Muscle layer of colon (tissue), 2 donors: ENCODE results near the gene SLC6A8.

Experiments used
- H3K27ac ChIP-seq: one replicate; pipeline ENCODE4 v1.7.0; 2013; ENCODE audit warnings: low read depth, mild to moderate bottlenecking, low read length, moderate library complexity
- H3K27me3 ChIP-seq, 2 donors: one replicate each; pipeline ENCODE4 v1.7.0; 2013; ENCODE audit warnings: low read length in 2 of 2, mild to moderate bottlenecking in 2 of 2; ENCODE audit not compliant: insufficient read depth in 2 of 2, control insufficient read depth in 1 of 2
- H3K36me3 ChIP-seq: one replicate; pipeline ENCODE4 v1.7.0; 2013; ENCODE audit warnings: mild to moderate bottlenecking, low read length; ENCODE audit not compliant: insufficient read depth
- H3K4me1 ChIP-seq: one replicate; pipeline ENCODE4 v1.7.0; 2013; ENCODE audit warnings: mild to moderate bottlenecking, low read length; ENCODE audit not compliant: insufficient read depth
- H3K4me3 ChIP-seq, 2 donors: one replicate each; pipeline ENCODE4 v1.7.0; 2013; ENCODE audit warnings: low read length in 2 of 2, low read depth in 1 of 2, mild to moderate bottlenecking in 1 of 2, moderate library complexity in 1 of 2
- H3K9ac ChIP-seq: one replicate; pipeline ENCODE4 v1.7.0; 2013; ENCODE audit warnings: low read length
- H3K9me3 ChIP-seq: one replicate; pipeline ENCODE4 v1.7.0; 2013; ENCODE audit warnings: mild to moderate bottlenecking, low read length
- donor health status: abdominal sarcoma.
- donor health status: Adenocarcinoma of cecum.

The SLC6A8 gene

DNA sequence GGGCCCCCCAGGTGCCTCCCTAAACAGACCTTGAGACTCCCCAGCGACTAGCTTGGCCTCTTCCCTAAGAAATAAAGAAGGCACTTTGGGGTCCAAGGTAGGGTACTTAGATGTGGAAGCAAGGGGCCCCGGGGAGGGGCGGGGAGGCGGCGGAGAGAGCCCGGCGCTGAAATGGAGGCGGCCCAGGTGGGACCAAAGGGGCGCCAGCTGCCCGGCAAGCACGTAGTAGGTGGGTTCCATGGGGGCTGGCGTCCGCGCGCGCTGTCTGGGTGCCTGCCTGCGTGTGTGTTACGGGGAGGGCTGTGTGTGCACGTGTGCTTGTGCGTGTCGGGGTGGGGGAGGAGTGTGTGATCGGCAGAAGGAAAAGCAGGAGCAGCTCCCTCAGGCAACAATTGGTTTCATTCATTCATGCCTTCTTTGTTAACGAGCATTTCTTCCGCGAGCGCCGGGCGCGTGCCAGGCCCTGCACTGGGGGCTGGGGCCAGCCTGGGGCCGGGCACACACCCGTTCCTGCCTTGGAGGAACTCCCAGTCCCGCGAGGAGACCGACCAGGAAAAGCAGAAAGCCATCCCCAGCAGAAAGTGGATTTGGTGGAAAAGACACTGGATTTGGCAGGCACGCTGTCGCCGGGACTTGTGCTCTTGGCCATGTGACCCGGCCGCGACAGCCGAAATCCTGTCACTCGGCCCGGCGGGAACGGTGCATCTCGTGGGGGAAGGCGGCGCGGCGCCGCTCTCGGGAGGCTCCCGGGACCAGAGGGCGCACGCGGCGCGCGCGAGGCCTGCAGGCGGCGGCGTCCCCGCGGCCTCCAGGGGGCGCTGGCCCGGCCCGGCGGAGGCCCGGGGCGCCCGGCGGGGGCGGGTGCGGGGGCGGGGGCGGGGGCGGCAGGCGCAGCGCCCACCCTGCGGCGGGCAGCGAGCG lies 44.0 kb upstream of the SLC6A8 start:
- H3K27ac ChIP-seq, result no peak overlapping the region
- no peak overlapping the region for H3K4me3 ChIP-seq
- H3K4me1 ChIP-seq, result no peaks in the 10 kb centered on the region
- no peak overlapping the region for H3K9ac ChIP-seq
- H3K27me3 ChIP-seq, result peaks cover 31 to 82% of the 10 kb centered on the region in 2 donors
- no peaks in the 10 kb centered on the region for H3K9me3 ChIP-seq
- H3K36me3 ChIP-seq, result no peaks in the 10 kb centered on the region

- peaks cover 31 to 84% of the 10 kb centered on the region in 2 donors for H3K27me3 ChIP-seq
- H3K4me3 ChIP-seq, result no peak overlapping the region
- H3K27ac ChIP-seq, result no peak overlapping the region
- no peaks in the 10 kb centered on the region for H3K9me3 ChIP-seq
- H3K36me3 ChIP-seq, result no peaks in the 10 kb centered on the region
- no peaks in the 10 kb centered on the region for H3K4me1 ChIP-seq
- no peak overlapping the region for H3K9ac ChIP-seq
These were observed 43.2 kb upstream of the SLC6A8 start for GRCh38 chrX:153644356-153645125.

DNA sequence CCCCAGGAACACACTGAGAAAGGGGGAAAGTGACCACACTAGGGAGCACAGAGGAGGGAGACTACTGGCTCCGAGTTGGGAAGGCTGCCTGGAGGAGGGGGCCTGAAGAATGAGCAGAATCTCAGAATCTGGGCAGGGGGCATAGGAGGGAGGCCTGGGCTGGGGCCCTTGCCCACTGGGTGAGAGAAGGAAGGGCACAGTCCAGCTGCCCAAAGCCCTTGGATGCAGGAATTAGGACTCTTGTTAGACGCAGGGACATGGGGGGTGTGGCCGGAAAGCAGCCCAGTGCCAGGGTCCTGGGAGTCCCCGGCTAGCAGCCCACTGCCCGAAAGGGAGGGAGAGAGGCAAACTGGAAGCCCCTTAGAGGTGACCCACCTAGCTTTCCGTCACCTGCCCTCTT lies 42.6 kb upstream of the SLC6A8 start:
- H3K27ac ChIP-seq, result no peak overlapping the region
- no peaks in the 10 kb centered on the region for H3K36me3 ChIP-seq
- H3K9ac ChIP-seq, result no peak overlapping the region
- H3K4me1 ChIP-seq, result no peaks in the 10 kb centered on the region
- no peak overlapping the region for H3K4me3 ChIP-seq
- peaks cover 31 to 87% of the 10 kb centered on the region in 2 donors for H3K27me3 ChIP-seq
- no peaks in the 10 kb centered on the region for H3K9me3 ChIP-seq

DNA sequence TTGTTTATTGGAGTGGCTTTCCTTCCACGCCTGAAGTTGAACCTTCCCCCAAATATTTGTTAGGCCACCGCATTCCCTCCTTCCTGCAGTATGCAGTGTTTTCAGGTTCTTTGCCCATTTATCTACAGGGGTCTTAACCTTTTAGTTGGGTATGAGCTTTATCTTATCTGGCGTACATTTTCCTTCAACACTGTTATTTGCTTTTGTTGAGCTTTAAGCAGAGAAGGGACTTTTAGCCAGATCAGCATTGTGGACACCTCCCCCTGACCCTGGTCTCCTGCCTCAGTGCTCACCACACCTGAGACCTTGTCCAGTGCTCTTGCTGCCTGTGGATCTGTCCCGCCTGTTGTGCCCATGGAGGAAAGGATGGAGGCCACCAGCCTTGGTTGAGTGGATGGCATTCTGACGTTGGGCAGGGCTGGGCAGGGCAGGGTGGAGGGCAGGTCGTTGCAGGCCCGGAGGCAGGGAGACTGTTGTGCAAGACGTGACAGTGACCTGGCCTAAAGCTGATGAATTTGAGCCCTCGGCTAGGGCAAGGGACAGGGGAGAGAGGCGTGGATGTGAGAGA lies 41.7 kb upstream of the SLC6A8 start:
- Histone ChIP-seq H3K4me1 (no peaks in the 10 kb centered on the region), H3K27ac (no peak overlapping the region), H3K36me3 (no peaks in the 10 kb centered on the region), H3K9ac (no peak overlapping the region), H3K4me3 (no peak overlapping the region), H3K27me3 (peaks cover 31 to 88% of the 10 kb centered on the region in 2 donors), H3K9me3 (no peaks in the 10 kb centered on the region)

- Histone ChIP-seq H3K27me3 (peaks cover 27 to 85% of the 10 kb centered on the region in 2 donors), H3K27ac (no peak within 1 kb of the TSS), H3K9ac (no peak within 1 kb of the TSS), H3K9me3 (no peaks in the 10 kb centered on the region), H3K4me3 (peak within 1 kb of the TSS in 1 of 2 donors; percentile 7), H3K36me3 (no peaks in the 10 kb centered on the region), H3K4me1 (no peaks in the 10 kb centered on the region)
These were observed 40.9 kb upstream of the SLC6A8 start, which contains the start of gene DUSP9 for GRCh38 chrX:153646620-153647373. DUSP9 (plus strand) TSS chrX:153647203; CDS start chrX:153647954, 751 bp downstream.

DNA sequence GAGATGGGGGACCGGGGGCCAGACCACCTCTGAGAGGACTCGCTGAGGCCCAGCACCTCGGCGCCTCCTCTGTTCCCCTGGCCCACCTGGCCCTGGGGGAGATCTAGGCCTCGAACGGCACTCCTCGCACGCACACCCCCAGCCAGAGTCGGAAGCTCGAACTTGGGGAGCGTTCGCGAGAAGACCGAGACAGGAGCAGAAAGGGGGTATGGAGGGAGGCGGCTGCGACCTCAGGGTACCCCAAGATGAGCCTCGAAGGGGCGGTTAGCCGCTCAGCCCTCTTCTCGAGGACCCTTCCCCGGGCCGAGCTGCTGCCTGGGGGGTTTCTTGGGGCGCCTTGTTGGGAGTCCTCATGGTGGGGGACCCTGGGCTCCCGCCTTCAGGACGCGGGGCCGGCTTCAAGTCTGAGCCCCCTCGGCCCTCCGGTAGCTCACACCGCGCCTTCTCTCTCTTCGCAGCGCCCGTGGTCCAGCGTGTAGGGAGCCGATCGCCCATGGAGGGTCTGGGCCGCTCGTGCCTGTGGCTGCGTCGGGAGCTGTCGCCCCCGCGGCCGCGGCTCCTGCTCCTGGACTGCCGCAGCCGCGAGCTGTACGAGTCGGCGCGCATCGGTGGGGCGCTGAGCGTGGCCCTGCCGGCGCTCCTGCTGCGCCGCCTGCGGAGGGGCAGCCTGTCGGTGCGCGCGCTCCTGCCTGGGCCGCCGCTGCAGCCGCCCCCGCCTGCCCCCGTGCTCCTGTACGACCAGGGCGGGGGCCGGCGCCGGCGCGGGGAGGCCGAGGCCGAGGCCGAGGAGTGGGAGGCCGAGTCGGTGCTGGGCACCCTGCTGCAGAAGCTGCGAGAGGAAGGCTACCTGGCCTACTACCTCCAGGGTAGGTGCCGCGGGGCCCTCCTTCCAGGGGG lies 40.0 kb upstream of the SLC6A8 start:
- Histone ChIP-seq H3K27me3 (peaks cover 26 to 78% of the 10 kb centered on the region in 2 donors), H3K4me3 (no peak overlapping the region), H3K4me1 (no peaks in the 10 kb centered on the region)

DNA sequence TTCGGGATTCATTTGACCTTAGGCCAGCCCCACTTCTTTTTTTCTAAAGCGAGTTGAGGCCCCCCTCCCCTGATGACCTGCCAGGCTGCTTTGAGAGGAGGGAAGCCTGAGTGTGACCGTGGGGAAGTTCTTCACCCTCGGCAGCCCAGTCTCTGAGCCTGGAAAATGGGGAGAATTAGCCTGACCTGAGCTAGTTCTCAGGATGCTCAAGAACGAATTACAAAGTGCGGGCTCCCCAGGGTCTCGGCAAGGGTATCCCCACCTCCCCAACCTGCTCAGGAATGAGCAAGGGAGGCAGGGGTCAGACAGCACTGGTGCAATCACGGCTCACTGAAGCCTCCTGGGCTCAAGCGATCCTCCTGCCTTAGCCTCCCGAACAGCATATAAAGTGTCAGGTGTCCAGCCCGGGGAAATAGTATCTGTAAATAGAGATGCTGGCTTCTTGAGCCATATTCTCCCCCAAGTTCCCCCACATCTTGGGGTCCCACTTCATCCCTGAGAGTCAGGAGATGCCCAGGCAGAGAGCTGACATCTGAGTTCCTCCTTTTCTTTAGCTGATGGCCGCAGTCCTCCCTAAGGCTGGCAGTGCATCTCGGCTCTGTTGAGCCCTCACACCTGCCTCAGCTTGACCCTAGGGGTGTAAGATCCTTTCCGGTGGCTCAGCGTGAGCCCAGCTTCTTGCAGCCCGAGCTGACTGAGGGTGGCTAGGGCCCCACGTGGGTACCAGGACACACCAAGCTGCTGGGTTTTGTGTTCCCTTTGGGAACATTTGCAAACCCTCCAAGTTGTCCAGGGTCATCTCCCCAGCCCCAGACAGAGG lies 39.2 kb upstream of the SLC6A8 start:
- no peaks in the 10 kb centered on the region for H3K36me3 ChIP-seq
- H3K4me3 ChIP-seq, result no peak overlapping the region
- H3K27me3 ChIP-seq, result peaks cover 23 to 69% of the 10 kb centered on the region in 2 donors
- peaks cover 2% of the 10 kb centered on the region for H3K9me3 ChIP-seq
- H3K4me1 ChIP-seq, result no peaks in the 10 kb centered on the region
- H3K27ac ChIP-seq, result no peak overlapping the region
- H3K9ac ChIP-seq, result no peak overlapping the region

More for the DNA sequence above, 40.0 kb upstream of the SLC6A8 start:
- no peaks in the 10 kb centered on the region for H3K9me3 ChIP-seq
- H3K36me3 ChIP-seq, result no peaks in the 10 kb centered on the region
- H3K9ac ChIP-seq, result no peak overlapping the region
- no peak overlapping the region for H3K27ac ChIP-seq

DNA sequence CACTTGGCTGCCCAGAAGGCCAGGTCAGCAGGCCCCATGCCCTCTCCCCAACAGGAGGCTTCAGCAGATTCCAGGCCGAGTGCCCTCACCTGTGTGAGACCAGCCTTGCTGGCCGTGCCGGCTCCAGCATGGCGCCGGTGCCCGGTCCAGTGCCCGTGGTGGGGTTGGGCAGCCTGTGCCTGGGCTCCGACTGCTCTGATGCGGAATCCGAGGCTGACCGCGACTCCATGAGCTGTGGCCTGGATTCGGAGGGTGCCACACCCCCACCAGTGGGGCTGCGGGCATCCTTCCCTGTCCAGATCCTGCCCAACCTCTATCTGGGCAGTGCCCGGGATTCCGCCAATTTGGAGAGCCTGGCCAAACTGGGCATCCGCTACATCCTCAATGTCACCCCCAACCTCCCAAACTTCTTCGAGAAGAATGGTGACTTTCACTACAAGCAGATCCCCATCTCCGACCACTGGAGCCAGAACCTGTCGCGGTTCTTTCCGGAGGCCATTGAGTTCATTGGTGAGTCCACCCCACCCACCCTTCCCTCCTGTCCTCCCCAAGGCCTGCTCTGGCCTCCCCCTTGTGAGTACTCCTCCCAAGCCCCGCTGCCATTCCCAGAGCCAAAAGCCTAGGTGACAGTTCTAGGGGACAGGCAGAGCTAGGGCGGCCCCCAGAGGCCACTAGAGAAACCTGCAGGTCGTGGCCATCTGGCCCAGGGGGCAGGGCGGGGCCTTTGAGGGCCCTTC lies 38.4 kb upstream of the SLC6A8 start:
- no peak overlapping the region for H3K27ac ChIP-seq
- H3K4me1 ChIP-seq, result no peaks in the 10 kb centered on the region
- peaks cover 10% of the 10 kb centered on the region for H3K9me3 ChIP-seq
- peaks cover 23 to 65% of the 10 kb centered on the region in 2 donors for H3K27me3 ChIP-seq
- H3K36me3 ChIP-seq, result no peaks in the 10 kb centered on the region
- H3K4me3 ChIP-seq, result no peak overlapping the region
- H3K9ac ChIP-seq, result no peak overlapping the region

GRCh38 chrX:153649915-153650782 lies 37.6 kb upstream of the SLC6A8 start:
- peaks cover 12% of the 10 kb centered on the region for H3K9me3 ChIP-seq
- no peak overlapping the region for H3K27ac ChIP-seq
- H3K36me3 ChIP-seq, result no peaks in the 10 kb centered on the region
- H3K4me1 ChIP-seq, result no peaks in the 10 kb centered on the region
- no peak overlapping the region for H3K4me3 ChIP-seq
- H3K27me3 ChIP-seq, result peaks cover 15 to 57% of the 10 kb centered on the region in 2 donors
- no peak overlapping the region for H3K9ac ChIP-seq
